Astrocyte of the hippocampus (primary cell): Measurements from ENCODE around the gene TSC22D4.
A peak's percentile ranks its signal among the peaks of the same experiment; 100 is the strongest.
"Not testable (repeated sequence)": the region's sequence is repeated elsewhere in the genome, so short reads cannot be mapped to it uniquely, and the experiment has no call there.

Experiments used
- DNase-seq: peaks from one replicate; pipeline ENCODE4 v3.0.0; 2011; ENCODE audit warnings: low read depth, low spot score

The TSC22D4 gene

GRCh38 chr7:100444311-100445278, 34.4 kb downstream of the TSC22D4 start:
- DNase-seq = no peak

GRCh38 chr7:100443096-100443840, 35.7 kb downstream of the TSC22D4 start:
- DNase-seq = no peak

- no peak for DNase-seq
These were observed 37.1 kb downstream of the TSC22D4 start for GRCh38 chr7:100441641-100442535.

- not testable (repeated sequence) for DNase-seq
These were observed 39.8 kb downstream of the TSC22D4 start for GRCh38 chr7:100439244-100439643.

GRCh38 chr7:100438731-100439130, 40.3 kb downstream of the TSC22D4 start:
- DNase-seq = not testable (repeated sequence)

- no peak for DNase-seq
These were observed 40.8 kb downstream of the TSC22D4 start for GRCh38 chr7:100438172-100438571.

- no peak for DNase-seq
These were observed 41.6 kb downstream of the TSC22D4 start for GRCh38 chr7:100437150-100438100.

GRCh38 chr7:100435401-100436304, 43.4 kb downstream of the TSC22D4 start:
- DNase-seq = peak; percentile 61

- no peak for DNase-seq
These were observed 44.5 kb downstream of the TSC22D4 start for GRCh38 chr7:100434297-100435144.

GRCh38 chr7:100433592-100434296, 45.3 kb downstream of the TSC22D4 start:
- DNase-seq = no peak

GRCh38 chr7:100433276-100433591, 45.8 kb downstream of the TSC22D4 start:
- DNase-seq = no peak

- DNase-seq = no peak
These were observed 46.3 kb downstream of the TSC22D4 start for GRCh38 chr7:100432621-100433275.

- DNase-seq = no peak
These were observed 47.0 kb downstream of the TSC22D4 start for GRCh38 chr7:100432053-100432452.

GRCh38 chr7:100431286-100431735, 47.7 kb downstream of the TSC22D4 start:
- no peak for DNase-seq

GRCh38 chr7:100430493-100431285, 48.3 kb downstream of the TSC22D4 start:
- peak; percentile 41 for DNase-seq
